ENCODE data around the gene MTG1.
"Not testable (repeated sequence)": the region's sequence is repeated elsewhere in the genome, so short reads cannot be mapped to it uniquely, and the experiment has no call there.

Gene MTG1

DNA sequence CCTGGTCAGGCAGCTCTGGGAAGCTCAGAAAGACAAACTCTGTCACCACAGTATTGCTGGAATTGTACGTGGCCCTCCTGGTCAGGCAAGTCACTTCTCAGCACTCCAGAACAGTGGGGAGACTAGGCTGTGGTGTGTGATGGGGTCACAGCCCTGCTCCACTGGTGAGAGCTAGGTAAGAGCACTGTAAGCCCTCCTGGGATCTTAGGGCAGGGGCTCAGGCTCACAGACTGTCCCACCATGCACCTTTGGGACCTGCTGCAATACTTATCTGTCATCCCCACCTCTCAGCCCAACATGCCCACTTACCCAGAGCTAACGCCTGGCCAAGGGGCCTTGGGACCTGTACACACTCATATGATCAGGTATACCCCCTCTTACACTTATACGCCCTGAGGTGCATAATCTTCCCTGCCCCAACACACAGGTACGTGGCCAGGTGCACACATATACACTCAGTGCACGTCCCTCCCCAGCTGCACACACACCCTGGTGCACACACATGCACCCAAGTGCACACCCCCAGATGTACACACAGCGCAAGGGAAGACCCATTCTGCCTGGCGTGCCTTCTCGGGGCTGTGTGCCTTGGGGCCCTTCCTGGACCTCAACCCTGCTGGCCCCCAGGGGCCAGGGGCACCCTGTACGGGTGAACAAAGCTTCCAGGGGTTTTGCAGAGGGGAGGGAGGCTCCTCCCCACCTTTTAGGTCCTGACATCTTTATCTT, 38.1 kb downstream of the MTG1 start:
- not testable (repeated sequence) for DNase-seq

DNA sequence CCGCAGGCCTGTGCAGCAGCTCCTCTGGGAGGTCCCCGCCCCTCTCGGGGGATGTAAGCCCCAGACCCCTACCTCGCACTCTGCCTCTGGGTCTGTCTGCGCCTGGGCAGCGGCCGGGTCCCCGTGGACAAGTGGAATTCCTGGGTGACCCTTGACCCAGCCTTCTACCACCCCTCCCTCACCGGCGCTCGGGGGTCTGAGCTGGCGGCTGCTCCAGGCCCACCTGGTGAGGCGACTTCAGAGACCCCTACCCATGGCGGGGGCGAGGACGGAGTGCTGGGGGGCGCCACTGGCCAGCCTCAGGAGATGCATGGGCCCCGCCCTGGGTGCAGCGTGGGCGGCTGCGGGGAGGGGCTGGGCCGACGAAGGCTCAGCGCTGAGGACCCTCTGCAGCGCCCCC, 38.8 kb downstream of the MTG1 start:
- not testable (repeated sequence) for DNase-seq

DNA sequence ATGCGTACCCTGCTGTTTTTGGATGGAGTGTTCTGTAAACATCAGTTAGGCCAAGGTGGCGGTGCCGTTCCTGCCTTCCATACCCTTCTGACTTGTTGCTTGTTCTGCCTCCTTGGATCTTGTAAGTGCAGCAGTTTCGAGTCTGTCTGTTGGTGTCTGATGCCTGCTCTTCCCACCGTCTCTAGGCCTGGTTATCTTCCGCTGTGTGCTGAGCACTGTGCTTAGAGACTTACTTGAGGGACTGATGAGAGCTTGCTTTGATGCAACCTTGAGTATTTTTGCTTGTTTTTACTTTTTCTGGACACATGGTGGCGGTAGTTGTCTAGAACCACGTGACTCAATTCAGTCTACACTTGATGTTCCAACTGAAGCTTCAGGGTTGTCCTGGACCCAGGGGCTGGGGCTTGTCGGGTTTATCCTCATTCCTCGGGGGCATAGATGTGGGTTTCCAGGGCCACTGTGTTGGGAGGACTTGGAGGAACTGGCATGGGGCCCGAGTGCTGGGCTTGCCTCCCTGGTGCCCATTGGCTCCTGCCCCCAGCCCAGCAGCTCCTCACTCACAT, 44.8 kb downstream of the MTG1 start:
- no peak for DNase-seq

DNA sequence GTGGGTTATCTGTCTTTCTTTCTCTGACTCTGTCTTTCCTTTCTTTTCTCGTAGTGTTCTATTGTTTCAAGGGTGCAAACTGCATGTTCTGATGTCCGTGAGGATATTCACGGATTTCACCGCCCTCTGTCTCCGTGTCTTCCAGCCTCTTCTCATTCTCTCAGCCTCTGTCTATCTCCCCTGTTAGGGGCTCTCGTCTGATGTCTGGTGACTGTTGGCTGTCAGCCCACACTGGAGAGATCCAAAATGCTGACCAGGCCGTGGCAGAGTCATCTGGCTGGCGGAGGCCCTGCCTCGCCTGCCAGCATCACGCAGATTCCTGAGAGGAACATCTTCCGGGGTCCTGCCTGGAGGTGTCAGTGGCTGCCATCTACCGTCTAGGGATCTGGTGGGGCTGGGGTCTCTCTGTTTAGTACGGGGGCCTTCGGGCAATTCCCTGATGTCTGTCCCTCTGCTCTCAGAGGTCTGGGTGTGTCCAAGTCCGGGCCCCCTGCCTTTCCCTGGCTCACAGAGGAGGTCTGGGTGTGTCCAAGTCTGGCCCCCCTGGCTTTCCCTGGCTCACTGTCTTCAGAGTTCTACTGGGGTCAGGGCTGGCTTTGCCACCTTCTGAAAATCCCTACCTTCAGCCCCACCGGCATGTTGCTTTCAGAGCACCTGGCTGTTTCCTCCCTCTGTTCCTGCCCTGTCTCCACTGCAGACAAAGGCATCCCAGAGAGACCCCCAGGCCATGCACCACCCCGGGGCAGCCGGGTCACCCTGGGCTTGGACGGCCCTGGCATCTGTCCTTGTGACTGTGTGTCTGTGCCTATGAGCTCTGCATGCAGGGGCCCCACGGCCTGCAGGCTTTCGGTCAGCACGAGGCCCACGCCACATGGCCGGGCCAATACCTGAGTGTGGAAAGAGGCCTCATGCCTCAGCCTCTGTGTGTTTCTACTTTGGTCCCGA, 45.8 kb downstream of the MTG1 start:
- DNase-seq = no peak

DNA sequence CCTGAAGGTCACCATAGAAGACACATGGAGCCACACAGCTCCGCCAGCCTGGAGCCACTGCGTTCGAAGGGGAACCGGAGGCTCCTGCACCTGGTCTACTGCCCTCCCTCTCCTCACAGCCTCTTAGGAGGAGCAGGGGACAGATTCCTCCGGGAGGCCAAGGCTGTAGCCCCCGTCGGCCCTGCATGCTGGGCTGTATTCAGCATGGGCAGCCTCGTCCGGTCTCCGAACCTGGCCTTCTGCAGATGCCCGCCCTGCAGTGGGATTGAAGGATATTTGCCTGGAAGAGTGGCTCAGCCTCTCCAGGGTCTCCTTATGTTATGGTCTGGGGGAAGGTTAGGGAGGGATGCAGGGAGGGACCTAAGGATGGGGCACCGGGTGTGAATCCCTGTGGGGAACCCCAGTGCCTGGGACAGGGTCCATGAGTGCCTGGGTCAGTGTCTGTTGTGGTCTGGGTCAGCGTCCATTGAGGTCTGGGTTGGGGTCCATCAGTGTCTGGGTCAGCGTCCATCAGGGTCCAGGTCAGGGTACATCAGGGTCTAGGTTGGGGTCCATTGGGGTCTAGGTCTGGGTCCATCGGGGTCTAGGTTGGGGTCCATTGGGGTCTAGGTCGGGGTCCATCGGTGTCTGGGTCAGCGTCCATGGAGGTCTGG, 46.8 kb downstream of the MTG1 start:
- DNase-seq = no peak

DNA sequence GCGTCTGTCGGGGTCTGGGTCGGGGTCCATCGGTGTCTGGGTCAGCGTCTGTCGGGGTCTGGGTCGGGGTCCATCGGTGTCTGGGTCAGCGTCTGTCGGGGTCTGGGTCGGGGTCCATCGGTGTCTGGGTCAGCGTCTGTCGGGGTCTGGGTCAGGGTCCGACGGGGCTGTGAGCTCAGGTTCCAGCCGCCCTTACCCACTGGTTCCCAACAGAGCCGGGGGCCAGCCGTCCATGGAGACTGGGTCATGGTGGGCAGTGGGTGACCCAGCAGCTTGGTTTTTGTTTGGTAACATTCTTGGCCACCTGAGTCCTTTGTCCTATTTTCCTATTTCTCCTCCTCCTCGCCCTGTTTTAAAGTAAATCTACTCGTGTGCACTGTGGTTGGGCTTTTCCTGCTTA, 47.4 kb downstream of the MTG1 start:
- not testable (repeated sequence) for DNase-seq

DNA sequence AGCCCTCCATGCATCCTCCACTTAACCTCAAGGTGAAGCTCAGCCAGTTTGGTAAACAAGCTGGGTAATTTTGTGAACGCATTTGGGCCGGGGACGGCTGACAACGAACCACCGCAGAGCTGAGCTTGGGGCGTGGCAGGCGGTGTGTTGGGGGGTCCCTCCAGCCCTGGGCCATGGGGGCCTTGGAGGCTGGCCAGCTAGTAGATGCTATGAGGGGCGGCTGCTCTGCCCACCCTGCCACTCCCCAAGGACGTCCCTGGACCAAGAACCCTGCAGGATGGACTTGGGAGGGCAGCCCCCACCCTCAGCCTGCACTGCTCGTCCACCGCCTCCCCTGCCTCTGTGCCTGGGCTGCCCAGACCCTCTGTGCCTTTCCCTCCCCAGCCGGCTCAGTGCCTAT, 47.8 kb downstream of the MTG1 start:
- DNase-seq = no peak

DNA sequence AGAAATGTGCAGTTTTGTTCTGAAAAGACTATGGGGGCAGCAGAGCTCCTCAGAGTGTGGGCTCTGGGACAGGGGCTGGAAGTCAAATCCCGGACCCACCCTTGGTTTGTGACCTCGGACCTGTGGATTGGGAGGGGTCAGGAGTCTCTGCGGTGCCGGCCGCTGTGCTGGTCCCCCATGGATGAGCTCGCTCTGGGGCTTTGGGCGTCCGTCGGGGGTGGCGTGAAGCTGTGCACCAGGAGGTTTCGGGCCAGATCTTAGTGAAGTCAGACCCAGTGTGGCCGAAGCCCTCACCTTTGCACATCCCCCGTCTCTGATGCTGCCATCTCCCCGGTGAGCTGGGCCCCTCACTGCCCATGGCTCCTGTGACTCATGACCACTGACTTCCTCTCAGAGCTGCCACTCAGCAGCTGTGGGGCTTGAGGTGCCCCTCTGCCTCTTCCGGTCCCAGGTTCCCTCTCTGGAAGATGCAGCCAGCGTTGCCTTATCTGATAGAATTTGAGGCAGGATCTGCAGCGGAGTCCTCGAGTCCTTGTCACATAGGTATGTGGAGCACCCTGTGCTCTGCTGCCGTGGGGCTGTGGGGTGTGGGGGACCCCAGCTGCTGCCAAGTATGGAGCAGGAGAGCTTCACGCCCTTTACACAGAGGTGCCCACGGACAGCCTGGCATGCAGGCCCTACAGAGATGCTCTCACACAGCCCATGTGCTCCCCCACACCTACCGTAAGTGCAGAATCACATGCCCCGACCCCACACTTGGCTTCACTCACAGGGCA, 48.4 kb downstream of the MTG1 start:
- no peak for DNase-seq

DNA sequence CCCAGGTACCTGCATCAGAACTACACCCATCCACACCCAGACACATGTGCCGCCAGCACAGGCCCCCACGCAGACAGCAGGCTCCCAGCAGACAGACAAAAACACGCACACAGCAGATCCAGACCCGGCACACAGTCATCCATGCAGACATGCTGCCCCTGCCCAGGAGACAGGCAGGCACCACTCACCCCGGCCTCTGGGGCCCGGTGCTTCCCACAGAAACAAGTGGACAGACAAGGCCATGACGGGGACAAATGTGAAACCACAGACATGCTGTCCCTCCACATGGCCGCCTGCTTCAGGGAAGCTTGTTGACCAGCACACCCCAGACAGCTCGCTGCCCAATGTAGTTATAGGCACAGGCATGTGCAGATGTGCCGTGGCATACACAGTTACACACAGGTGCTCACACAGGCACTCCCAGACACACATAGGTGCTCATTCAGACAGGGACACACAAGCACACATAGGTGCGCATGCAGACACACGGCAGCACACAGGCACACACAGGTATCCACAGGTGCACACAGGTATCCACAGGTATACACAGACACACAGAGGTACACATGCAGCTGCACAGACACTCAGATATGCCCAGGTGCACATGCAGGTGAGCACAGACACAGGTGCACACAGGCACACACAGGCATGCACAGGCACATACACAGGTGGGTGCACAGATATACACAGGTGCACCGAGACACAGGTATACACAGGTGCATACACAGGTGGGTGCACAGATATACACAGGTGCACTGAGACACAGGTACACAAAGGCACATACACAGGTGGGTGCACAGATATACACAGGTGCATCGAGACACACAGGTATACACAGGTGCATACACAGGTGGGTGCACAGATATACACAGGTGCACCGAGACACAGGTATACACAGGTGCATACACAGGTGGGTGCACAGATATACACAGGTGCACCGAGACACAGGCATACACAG, 49.3 kb downstream of the MTG1 start:
- no peak for DNase-seq

DNA sequence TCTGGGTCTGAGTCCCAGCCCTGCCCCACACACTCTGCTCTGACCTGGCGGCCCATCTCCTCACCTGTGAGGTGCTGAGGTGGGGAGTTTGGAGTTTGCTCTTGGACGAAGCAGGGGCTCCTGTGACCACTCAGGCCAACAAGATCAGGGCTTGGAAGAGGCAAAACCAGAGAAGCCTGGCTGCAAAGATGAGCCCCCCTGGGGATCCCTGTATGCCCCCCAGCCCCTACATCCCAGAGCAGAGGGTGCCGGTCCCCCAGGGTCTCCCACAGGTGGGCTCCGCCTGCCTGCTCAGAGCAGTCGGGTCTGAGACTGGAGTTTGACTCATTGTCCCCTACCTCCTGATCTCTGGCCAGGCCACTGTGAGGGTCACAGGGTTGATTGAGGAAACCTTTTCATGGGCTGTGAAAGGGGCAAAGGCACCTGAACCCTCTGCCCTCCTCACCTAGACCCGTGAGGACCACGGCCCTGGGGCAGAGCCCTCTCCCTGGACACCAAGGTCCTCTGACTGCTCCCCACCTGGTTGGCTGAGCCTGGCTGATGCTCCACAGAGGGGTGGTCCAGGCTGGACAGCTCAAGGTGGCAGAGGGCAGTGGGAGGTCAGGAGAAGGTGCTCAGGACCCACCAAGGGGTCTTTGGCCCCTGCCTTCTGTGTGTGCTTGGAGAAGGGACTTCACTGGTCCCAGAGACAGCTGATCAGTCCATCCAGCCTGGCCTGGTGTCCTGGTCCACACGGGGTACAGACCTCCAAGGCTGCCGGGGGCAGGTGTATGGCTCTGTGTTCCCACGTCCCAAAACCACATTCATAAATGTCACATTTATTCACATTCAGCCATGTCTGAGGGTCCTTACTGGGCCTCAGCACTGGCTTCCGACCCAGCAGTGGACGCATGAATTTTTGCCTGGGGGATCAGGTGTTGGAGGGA, 50.6 kb downstream of the MTG1 start:
- DNase-seq = no peak

DNA sequence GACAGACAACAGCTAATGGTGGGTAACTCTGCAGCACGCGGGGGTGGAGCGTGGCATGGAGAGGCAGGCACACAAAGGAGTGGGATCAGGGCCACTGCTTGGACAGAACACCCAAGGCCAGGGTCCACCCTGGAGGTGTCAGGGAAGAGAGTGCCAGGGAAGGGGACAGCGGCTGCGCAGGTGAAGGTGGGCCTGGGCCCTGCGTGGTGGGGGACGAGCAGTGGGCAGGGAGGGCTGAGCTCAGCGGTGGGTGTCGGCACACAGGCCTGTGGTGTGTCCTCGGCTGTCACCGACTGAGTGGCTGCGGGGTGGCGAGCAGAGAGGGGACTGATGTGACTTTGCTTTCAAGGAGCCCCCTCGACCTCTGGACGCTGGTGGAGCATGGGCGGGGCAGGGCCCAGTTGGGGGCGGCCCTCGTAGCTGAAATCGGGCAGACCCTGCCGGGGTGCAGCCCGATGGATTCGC, 51.3 kb downstream of the MTG1 start:
- no peak for DNase-seq

DNA sequence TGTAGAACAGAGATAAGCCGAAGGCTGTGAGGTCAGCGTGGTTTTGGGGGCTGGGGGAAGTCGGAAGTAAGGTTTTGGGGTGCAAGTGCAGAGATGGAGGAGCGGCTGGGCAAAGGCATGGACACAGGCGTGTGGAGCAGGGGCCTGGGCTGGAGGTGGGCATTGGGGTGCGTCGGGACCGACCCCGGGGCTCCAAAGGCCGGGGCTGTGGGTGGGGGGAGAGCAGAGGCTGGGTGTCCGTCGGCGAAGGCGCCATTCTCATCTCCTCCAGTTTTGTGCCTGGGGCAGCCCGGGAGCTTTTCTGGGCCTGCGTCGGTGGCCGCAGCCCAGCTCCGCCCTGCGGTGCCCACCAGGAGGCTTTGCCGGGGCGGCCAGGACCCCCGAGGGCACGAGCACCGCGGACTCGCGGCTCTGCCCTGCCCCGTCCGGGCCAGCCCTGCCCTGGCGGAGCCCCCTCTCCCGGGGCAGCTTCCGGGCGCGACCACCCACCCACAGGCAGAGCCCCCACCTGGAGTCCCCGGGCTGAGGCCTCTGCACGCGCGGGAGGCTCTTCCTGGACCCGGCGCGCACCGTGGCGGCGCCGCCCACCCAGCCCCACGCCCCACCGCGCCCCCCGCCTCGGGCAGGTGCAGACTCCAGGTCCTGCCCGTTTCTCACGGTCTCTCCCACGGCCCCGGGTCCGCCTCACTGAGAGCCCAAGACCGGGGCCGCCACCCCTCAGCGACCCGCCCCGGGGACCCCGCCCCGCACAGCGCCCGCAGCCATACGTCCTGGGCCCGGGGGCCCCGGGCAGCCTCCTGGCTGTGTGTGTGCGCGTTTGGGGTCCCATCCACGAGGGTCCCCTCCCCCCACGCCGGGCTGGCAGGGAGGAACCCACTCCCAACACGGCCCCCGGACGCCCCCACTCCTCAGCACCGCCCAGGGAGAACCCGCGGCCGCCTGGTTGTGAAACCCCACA, 52.1 kb downstream of the MTG1 start:
- DNase-seq = no peak

DNA sequence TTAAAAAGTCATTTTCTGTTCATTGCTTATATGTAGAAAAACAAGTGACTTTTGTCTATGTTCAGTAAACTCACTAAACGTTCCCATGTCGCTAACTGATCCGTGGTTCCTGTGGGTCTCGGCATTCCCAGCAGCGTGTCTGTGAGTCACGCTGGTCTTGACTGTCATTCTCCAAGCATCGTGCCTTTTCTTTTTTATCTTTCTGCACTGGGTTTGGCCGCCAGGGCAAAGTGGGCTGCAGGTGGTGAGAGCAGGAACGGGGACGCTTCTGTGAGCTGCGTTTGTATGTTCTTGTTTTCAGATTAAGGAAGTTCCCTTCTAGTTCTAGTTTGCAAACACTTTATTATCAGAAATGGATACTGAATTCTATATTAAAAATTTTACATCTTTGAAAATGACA, 53.0 kb downstream of the MTG1 start:
- no peak for DNase-seq

DNA sequence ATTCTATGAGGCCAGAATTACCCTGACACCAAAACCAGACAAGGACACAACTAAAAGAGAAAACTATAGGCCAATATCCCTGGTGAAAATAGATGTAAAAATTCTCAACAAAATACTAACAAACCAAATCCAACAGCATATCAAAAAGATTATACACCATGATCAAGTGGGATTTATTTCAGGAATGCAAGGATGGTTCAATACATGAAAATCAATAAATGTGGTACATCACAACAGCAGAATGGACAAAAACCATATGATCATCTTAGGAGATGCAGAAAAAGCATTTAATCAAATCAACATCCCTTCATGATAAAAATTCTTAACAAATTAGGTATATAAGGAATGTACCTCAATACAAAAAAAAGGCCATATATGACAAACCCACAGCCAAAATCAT, 54.2 kb downstream of the MTG1 start:
- no peak for DNase-seq

DNA sequence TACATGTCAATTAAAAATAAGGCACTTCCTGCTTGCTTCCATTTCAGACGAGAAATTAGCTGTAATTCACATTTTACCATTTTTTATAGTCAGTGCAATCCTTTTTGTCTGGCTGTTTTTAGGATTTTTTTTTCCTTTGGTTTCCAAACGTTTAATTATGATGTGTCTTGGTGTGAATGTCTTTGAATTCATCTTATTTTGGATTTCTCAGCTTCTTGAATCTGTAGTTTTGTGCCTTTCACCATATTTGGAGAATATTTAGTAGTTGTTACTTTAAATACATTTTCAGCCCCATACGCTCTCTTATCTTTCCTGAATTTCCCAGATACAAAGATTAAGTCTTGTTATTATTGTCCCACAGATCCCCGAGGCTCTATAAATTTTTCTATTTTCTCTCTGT, 57.4 kb downstream of the MTG1 start:
- DNase-seq = no peak

DNA sequence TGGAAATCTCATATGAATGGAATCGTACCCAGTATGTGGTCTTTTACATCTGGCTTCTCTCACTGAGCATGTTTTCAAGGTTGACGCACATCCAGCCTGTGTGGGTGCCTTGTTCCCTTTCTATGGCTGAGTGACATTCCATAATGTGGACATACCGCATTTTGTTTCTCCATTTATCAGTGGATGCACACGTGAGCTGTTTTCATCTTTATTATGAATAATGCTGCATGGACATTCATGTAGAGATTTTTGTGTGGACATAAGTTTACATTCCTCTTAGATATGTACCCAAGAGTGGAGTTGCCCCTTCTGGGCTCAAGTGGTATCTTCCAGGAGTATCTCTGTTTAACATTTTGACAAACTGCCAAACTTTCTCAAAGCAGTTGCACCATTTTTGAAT, 58.5 kb downstream of the MTG1 start:
- DNase-seq = no peak

DNA sequence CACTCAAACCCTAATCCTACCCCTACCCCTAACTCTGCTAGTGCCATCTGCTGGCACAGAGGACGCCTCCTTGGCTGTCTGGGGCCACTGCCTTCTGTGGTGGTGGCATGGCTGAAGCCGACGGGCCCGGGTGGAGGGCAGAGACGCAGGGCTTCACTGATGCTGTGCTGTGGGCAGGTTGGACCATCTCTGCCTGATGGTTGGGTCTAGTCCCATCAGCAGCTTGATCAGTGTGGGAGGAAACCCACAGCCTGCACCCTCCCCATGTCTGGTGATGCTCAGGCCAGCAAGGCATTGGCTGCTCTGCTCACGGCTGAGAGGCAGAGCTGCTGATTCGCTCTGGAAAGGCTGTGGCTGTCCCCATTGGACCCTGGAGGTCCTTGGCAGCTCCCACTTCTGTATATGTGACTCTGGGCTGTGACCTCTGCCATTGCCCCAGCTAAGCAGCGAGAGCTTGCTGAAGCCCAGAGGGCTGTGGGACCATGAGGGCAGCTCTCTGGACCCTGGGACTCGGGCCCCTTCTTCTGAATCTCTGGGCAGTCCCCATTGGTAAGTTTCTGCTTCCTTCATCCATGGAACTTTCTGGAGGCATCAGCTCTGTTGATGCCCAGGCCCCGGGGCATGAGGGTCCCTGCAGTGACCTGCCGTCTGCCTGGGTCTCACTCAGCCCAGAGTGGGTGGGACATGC, 59.7 kb downstream of the MTG1 start, which contains the start of gene SCART1:
SCART1 (plus strand) TSS at position 430 of the 688 bp plus-strand sequence; CDS start at position 483, 53 bp downstream.
- DNase-seq = no peak
